ENCODE results near the gene BCAS4.
"Not testable (repeated sequence)": the region's sequence is repeated elsewhere in the genome, so short reads cannot be mapped to it uniquely, and the experiment has no call there.

The BCAS4 gene

DNA sequence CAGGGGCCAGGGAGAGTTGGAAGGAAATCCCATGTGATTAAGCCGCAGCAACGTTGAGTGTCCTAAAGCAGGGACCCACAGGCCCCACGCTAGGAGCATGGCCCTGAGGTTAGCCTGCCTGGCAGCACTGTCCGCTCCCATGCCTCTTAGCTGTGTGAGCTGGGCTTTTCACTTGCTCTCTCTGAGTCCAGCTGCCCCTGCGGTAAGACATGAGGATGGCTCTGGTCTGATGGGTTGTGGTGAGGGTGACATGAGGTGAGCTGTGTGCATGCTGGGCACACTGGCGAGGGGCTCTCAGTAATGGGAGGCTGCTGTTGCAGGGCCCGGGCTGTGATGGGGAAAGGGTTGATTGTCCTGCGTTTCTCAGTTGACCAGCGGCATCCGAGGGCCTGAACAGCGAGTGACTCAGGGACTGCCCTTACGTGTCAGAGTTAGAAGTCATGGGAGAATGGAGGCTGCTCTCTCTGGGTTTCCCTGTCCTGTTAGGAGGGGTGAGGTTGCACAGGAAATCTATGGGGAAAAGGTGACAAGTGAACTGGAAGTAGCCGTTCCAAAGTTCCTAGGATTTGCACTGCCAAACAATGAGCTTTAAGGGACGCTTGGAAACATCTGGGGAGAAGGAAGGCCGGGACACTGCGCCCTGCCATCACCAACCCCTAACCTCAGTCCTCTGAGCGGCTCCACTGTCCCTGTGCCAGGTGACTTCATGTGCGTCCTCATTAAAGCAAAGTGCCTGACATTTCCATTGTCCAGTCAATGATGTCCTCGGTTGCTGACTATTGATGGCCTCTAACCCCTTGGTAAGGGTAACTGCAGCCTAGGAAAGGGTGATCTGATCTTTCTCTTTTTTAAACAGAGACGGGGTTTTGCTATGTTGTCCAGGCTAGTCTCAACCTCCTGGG lies 85.0 kb downstream of the BCAS4 start:
- DNase-seq (ENCODE audit: low read depth), result no peak
- no peak overlapping the region for H3K4me3 ChIP-seq (ENCODE audit: low read depth, low read length)
- TF ChIP-seq, protein P1, sequence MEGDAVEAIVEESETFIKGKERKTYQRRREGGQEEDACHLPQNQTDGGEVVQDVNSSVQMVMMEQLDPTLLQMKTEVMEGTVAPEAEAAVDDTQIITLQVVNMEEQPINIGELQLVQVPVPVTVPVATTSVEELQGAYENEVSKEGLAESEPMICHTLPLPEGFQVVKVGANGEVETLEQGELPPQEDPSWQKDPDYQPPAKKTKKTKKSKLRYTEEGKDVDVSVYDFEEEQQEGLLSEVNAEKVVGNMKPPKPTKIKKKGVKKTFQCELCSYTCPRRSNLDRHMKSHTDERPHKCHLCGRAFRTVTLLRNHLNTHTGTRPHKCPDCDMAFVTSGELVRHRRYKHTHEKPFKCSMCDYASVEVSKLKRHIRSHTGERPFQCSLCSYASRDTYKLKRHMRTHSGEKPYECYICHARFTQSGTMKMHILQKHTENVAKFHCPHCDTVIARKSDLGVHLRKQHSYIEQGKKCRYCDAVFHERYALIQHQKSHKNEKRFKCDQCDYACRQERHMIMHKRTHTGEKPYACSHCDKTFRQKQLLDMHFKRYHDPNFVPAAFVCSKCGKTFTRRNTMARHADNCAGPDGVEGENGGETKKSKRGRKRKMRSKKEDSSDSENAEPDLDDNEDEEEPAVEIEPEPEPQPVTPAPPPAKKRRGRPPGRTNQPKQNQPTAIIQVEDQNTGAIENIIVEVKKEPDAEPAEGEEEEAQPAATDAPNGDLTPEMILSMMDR (IDR thresholded peaks at IDR 0.05; ENCODE audit: low read depth, low read length), result no peak
- TF ChIP-seq MYC (IDR thresholded peaks at IDR 0.05; ENCODE audit: low read depth, low read length) (no peak), POLR2A (IDR thresholded peaks at IDR 0.05; ENCODE audit: extremely low read depth, insufficient read length) (no peak), MAX (IDR thresholded peaks at IDR 0.05; ENCODE audit: low read depth, low read length) (no peak)

- H3K4me3 ChIP-seq (ENCODE audit: low read depth, low read length); DNase-seq (ENCODE audit: low read depth): not testable (repeated sequence)
These were observed 87.0 kb downstream of the BCAS4 start for GRCh38 chr20:50881759-50882424.

GRCh38 chr20:50883856-50884255 lies 89.0 kb downstream of the BCAS4 start:
- no peak for DNase-seq (ENCODE audit: low read depth)
- TF ChIP-seq, protein P1 (IDR thresholded peaks at IDR 0.05; ENCODE audit: low read depth, low read length), result no peak
- TF ChIP-seq MAX (IDR thresholded peaks at IDR 0.05; ENCODE audit: low read depth, low read length) (no peak), MYC (IDR thresholded peaks at IDR 0.05; ENCODE audit: low read depth, low read length) (no peak), POLR2A (IDR thresholded peaks at IDR 0.05; ENCODE audit: extremely low read depth, insufficient read length) (no peak)
- no peak overlapping the region for H3K4me3 ChIP-seq (ENCODE audit: low read depth, low read length)

GRCh38 chr20:50885068-50885467 lies 90.2 kb downstream of the BCAS4 start:
- TF ChIP-seq, protein P1 (IDR thresholded peaks at IDR 0.05; ENCODE audit: low read depth, low read length), result no peak
- TF ChIP-seq MAX (IDR thresholded peaks at IDR 0.05; ENCODE audit: low read depth, low read length) (no peak), MYC (IDR thresholded peaks at IDR 0.05; ENCODE audit: low read depth, low read length) (no peak), POLR2A (IDR thresholded peaks at IDR 0.05; ENCODE audit: extremely low read depth, insufficient read length) (no peak)
- H3K4me3 ChIP-seq (ENCODE audit: low read depth, low read length), result no peak overlapping the region
- DNase-seq (ENCODE audit: low read depth), result no peak

DNA sequence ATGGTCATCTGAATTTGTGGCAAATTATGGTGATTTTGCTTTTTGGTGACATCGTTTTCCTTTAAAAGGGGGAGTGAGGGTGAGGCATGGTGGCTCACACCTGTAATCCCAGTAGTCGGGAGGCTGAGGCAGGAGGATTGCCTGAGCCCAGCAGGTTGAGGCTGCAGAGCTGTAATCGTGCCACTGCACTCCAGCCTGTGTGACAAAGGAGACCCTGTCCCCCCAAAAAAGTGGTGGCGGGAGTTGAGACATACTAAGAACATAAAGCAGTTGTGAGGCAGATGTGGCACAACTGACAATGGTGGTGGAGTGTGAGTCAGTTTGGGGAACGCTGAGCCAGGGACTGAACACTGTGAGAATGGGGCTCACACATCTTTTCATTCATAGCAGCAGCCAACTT lies 90.9 kb downstream of the BCAS4 start:
- no peak overlapping the region for H3K4me3 ChIP-seq (ENCODE audit: low read depth, low read length)
- no peak for DNase-seq (ENCODE audit: low read depth)
- TF ChIP-seq, protein P1 (IDR thresholded peaks at IDR 0.05; ENCODE audit: low read depth, low read length), result no peak
- TF ChIP-seq MYC (IDR thresholded peaks at IDR 0.05; ENCODE audit: low read depth, low read length) (no peak), MAX (IDR thresholded peaks at IDR 0.05; ENCODE audit: low read depth, low read length) (no peak), POLR2A (IDR thresholded peaks at IDR 0.05; ENCODE audit: extremely low read depth, insufficient read length) (no peak)

GRCh38 chr20:50886184-50886790 lies 91.4 kb downstream of the BCAS4 start:
- DNase-seq (ENCODE audit: low read depth), result peak; percentile 24
- H3K4me3 ChIP-seq (ENCODE audit: low read depth, low read length), result no peak overlapping the region
- no peak for TF ChIP-seq POLR2A (IDR thresholded peaks at IDR 0.05; ENCODE audit: extremely low read depth, insufficient read length)
- TF ChIP-seq MAX (IDR thresholded peaks at IDR 0.05; ENCODE audit: low read depth, low read length), result no peak
- TF ChIP-seq, protein P1 (IDR thresholded peaks at IDR 0.05; ENCODE audit: low read depth, low read length), result no peak
- no peak for TF ChIP-seq MYC (IDR thresholded peaks at IDR 0.05; ENCODE audit: low read depth, low read length)
